ENCODE results near the gene FRAT1.
"Not testable (repeated sequence)": the region's sequence is repeated elsewhere in the genome, so short reads cannot be mapped to it uniquely, and the experiment has no call there.

The FRAT1 gene, protein sequence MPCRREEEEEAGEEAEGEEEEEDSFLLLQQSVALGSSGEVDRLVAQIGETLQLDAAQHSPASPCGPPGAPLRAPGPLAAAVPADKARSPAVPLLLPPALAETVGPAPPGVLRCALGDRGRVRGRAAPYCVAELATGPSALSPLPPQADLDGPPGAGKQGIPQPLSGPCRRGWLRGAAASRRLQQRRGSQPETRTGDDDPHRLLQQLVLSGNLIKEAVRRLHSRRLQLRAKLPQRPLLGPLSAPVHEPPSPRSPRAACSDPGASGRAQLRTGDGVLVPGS

DNA sequence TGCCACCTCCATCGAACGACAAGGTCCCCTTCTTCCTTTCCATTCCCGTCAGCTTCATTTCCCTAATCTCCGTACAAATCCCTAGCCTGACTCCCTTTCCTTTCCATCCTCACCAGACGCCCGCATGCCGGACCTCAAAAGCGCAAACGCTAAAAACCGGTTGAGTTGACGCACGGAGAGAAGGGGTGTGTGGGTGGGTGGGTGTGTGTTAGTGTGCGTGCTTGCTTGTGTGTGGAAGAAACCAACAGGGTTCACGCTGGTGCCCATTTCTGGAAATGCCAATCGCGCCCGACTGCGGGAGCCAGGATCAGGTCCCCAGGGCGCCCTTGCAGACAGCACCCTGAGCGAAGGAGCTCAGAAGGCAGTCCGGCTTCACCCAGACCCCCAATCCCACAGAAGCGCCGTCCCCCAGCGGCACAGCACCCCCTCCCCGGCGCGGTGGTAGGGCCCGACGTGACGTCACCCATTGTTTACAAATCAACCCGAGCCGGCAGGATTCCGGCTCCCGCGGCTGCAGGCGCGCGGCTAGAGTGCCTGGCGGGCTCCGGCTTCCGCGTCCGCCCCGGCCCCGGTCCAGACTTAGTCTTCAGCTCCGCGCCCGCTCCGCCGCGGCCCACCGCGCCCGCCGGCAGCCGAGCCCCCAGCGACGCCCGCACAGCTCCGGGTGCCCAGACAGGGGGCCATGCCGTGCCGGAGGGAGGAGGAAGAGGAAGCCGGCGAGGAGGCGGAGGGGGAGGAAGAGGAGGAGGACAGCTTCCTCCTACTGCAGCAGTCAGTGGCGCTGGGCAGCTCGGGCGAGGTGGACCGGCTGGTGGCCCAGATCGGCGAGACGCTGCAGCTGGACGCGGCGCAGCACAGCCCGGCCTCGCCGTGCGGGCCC lies at the start of gene FRAT1:
TSS of gene FRAT1 (plus strand) at position 500 of the 880 bp plus-strand sequence. CDS start at position 683, 183 bp downstream.
- peak; percentile 84 to 87 for DNase-seq

- no peak for DNase-seq
Measured at GRCh38 chr10:97270523-97271154, 48.4 kb upstream of the FRAT1 start.

GRCh38 chr10:97273700-97274099 lies 45.4 kb upstream of the FRAT1 start:
- no peak for DNase-seq

- DNase-seq: no peak
Measured at GRCh38 chr10:97274828-97275227, 44.2 kb upstream of the FRAT1 start.

GRCh38 chr10:97277551-97277950 lies 41.5 kb upstream of the FRAT1 start:
- no peak for DNase-seq

DNA sequence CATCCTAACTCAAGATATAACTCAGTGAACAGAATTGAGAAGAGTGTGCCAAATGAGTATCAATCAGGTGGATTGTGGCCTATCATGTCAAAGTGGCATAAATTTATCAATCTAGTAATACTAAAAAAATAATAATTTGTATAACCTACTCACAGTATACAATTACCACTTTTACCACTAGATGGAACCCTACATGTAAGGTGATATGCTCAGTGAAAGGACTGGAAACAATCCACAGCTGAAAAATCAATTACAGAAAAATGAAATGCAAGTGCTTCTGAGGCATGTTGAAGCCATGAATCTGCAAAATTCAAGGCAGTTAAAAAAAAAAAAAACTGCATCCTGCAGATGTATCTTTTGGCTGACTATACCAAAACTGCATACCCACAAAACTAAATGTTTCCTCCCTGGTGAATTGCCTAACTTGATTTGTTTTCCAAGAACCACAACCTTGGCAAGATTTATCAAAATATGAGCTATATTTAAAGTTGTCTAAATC lies 40.5 kb upstream of the FRAT1 start:
- DNase-seq: no peak

- DNase-seq: no peak
Measured at GRCh38 chr10:97279121-97279815, 39.8 kb upstream of the FRAT1 start.

DNA sequence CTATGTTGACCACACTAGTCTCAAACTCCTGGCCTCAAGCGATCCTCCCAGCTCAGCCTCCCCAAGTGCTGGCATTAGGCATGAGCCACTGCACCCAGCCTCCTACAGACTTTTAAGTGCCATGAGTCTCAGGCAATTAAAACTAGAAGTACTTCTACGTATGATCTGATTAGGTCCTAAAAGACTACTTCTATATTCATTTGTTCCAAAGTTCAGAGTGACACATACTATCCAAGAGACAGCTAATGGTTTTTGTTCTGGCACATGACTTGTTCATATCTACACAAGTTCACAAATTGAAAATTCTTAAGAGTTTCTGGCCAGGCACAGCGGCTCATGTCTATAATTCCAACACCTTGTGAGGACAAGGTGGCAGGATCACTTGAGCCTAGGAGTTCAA lies 38.3 kb upstream of the FRAT1 start:
- DNase-seq: no peak

- DNase-seq: not testable (repeated sequence)
Measured at GRCh38 chr10:97290076-97290475, 29.0 kb upstream of the FRAT1 start.

GRCh38 chr10:97290576-97291356 lies 28.3 kb upstream of the FRAT1 start:
- DNase-seq: not testable (repeated sequence)

GRCh38 chr10:97291357-97292096 lies 27.5 kb upstream of the FRAT1 start:
- no peak for DNase-seq

GRCh38 chr10:97292097-97292861 lies 26.8 kb upstream of the FRAT1 start, which contains the start of gene ARHGAP19:
Gene ARHGAP19 (minus strand): TSS chr10:97292637. CDS start chr10:97292627, 10 bp downstream.
- peak; percentile 92 for DNase-seq

DNA sequence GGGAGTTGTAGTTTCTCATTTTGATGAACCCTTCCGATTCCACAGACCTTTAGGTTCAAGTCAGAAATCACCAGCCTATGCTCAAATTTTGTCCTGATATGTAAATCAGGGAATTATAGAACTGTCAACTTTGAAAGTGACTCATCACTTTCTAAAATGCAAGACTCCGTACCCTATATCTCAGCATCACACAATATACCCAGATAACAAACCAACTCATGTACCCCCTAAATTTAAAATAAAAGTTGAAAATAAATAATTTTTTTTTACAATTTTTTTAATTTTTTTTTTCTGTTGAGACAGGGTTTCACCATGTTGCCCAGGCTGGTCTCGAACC lies 26.2 kb upstream of the FRAT1 start:
- DNase-seq: no peak

DNA sequence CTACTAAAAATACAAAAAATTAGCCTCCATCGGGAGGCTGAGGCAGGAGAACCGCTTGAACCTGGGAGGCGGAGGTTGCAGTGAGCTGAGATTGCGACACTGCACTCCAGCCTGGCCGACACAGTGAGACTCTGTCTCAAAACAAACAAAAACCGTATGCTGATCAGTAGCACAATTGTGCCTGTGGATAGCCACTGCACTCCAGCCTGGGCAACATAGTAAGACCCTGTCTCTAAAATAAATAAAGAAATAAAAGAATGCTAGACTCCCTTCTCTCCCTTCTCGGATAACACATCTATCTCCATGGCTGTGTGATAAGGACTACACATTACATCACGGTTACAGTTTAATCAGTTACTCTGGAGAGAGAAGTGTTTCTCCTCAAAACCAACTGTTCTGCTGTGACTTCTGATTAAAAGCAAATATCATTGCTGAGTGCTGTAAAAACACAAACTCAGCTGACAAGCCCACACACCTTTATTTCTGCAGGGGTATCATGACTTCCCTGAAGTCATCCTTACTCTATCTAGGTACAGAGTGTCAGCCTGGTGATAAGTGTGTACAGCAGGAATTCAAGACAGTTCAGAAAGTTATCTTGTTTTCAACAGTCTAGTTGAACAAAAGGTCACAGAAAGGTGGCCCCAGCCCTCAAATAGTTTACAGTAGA lies 21.4 kb upstream of the FRAT1 start:
- no peak for DNase-seq

DNA sequence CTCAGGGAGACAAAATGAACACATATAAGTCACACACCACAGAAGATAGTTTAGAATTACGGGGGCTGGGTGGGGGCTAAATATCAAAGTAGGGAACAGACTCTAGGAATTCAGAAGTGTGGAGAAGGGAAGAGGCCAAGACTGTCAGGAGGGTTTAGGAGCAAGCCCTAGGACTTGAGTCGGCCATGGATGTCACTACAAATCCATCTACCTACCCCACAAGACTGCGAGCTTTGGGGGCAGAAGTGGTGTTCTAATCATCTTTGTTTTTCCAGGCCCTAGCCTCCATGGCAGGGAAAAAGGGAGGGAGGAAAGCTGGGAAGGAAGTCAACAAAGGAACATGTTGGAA lies 20.9 kb upstream of the FRAT1 start:
- no peak for DNase-seq

- no peak for DNase-seq
Measured at GRCh38 chr10:97300980-97301379, 18.1 kb upstream of the FRAT1 start.

GRCh38 chr10:97302088-97302791 lies 16.8 kb upstream of the FRAT1 start:
- DNase-seq: no peak

- no peak for DNase-seq
Measured at GRCh38 chr10:97307441-97307840, 11.6 kb upstream of the FRAT1 start.

Measured in activated CD4-positive, alpha-beta T cell treated with anti-CD3 and anti-CD28 coated beads, Interleukin-2, amount 50 U/mL, for 4 hours (primary cell).